Effector CD8-positive, alpha-beta T cell (primary cell): ENCODE data around the gene CMSS1.

Experiments used
- DNase-seq: peaks from one replicate; lab custom pipeline; 2025; lab: John Stamatoyannopoulos, UW
- total RNA-seq, 4 experiments: gene quantifications; one replicate each; lab custom pipeline; 2026; lab: John Stamatoyannopoulos, UW

Gene CMSS1
- 12.6 to 50.2 (median 14.5) reads per million in 4 experiments for total RNA-seq

DNA sequence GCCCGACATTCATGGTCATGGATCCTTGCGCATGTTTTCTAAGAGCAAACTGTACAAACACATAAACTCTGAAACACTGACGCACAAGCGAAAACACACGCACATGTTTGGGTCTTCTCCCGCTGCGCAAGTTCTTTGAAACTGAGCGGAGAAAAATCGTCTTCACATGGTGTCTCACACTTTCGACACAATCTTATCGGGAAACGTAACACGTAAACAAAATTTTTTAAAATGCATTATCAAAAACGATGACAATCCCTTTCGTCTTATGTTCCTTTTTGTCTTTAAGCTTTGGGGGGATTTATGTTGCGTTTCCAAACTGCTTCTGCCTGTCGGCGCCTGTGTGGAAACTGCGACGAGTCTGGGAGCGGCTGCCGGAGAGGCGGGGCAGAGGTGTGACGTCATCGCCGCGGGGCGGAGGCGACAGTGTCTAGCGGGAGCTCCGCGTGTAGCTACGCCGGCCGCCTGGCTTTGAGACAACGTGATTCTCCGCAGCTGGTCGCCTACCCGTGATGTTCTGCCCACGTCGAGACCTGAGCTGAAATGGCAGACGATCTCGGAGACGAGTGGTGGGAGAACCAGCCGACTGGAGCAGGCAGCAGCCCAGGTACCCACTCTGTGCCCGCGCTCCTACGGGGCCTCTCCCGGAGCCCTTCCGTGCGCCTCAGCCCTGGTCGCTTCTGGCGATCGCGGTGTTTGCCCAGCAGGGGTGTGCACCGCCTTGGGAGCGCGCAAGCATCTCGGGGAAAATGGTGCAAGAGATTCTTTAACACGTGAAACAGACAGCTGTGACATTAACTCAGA is at the start of gene CMSS1:
Gene CMSS1 (plus strand): TSS at position 426 of the 804 bp plus-strand sequence.
- peak; percentile 87 for DNase-seq

GRCh38 chr3:99768126-99768525 is 49.5 kb upstream of the CMSS1 start:
- no peak for DNase-seq

DNA sequence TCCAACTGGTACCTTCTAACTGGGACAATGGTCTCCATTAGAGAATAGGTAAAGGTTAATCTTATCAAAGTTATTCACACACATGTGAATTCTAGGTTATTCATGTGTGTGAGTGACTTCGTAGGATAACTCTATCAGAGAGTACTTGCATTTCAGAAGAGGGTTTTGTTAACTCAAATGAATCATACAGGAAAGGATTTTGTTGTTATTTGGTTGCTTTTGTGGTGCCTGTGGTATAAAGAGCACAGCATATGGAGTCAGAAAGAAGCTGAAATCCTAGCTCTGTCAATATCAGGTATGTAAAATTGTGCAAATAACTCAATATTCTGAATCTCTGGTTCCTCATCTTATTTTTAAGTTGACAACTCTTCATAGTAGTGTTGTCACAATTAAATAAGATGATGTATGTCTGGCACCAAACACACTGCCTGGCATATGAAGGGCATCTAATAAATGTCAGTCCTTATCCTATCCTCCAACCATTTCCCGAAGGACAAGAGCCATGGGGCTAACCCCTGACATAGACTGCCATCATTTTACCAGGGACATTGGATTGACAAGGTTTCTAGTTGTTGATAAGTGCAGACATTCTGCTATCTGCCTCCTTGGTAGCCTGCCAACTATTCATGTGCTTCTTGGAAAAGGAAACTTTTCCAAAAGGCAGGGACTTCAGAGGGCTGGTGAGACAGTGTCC is 48.7 kb upstream of the CMSS1 start:
- DNase-seq, result no peak

GRCh38 chr3:99772171-99772570 is 45.5 kb upstream of the CMSS1 start:
- no peak for DNase-seq

DNA sequence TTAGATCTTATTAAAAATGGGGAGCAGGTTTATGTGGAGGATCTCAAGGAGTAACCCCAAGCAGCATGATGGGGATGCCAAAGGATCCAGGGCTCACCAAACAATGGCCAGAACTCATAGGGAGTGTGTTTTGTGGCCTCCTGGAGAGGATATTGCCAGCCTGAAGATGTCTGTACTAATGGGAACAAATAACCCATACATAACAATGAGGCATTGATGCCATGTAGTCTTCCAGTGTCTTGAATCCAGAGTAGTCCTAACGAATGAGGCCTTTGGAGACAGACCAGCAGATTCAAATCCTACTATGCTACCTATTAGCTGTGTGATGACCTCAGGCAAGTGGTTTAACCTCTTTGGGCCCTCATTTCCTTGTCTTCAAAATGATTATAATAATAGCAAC is 45.0 kb upstream of the CMSS1 start:
- DNase-seq, result no peak

- no peak for DNase-seq
These were observed 43.2 kb upstream of the CMSS1 start for GRCh38 chr3:99774467-99774866.

DNA sequence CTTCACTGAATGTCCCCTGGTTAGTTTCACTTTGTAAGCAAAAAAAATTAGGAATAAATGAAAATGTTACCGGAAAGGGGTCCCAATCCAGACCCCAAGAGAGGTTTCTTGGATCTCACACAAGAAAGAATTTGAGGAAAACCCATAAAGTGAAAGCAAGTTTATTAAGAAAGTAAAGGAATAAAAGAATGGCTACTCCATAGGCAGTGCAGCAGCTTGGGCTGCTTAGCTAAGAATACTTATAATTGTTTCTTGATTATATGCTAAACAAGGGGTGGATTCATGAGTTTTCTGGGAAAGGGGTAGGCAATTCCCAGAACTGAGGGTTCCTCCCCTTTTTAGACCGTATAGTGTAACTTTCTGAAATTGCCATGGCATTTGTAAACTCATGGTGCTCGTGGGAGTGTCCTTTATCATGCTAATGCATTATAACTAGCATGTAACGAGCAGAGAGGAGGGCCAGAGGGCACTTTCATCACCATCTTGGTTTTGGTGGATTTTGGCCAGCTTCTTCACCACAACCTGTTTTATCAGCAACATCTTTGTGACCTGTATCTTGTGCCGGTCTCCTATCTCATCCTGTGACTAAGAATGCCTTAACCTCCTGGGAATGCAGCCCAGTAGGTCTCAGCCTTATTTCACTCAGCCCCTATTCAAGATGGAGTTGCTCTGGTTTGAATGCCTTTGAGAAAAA is 41.0 kb upstream of the CMSS1 start:
- DNase-seq, result no peak

GRCh38 chr3:99777210-99777549 is 40.5 kb upstream of the CMSS1 start:
- no peak for DNase-seq

- DNase-seq, result no peak
These were observed 40.0 kb upstream of the CMSS1 start for GRCh38 chr3:99777708-99778107.

- no peak for DNase-seq
These were observed 36.9 kb upstream of the CMSS1 start for GRCh38 chr3:99780749-99781148.

DNA sequence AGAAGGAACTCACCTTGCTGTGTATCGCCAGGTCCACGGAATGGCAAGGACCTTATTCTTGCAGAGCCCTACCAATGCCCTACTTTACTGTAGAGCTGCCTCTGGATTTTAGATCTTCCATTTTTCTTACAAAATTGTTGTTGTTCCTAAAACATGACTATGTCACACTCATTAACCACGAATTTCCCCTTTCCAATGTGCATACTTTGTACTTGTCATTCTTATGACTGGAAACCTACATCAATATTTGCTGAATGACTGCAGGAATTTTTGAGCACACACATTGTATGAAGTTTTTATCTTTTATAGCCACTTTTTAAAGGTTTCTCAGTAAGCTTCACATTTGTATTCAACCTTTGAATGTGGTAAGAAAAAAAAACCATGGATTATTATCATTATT is 35.9 kb upstream of the CMSS1 start:
- DNase-seq, result no peak

DNA sequence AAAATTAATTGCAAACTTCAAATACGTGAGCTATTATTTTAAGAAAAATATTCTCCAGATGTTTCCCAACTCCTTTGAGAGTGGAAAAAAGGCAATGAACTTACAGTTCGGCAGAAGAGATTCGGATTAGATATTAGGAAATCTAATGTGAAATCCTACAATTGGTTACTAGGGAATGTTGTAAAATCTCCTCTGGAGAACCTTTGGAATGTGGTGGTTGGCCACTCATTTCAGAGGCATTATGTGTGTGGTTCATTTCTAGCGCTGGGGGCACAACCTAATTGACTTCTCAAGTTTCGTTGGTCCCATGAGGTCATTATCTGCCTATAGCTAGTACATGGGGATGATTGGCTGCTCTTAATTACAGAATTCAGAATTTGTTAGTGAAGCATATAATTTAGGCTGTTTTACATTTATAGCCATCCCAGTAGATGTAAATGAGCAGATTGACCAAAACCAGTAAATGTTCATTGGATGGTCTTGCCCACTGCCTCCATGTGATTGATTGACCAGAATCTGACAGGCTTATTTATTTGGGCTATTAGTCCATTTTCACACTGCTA is 34.6 kb upstream of the CMSS1 start:
- DNase-seq, result no peak

GRCh38 chr3:99789011-99789721 is 28.5 kb upstream of the CMSS1 start:
- DNase-seq, result no peak

GRCh38 chr3:99794485-99794884 is 23.2 kb upstream of the CMSS1 start:
- no peak for DNase-seq

DNA sequence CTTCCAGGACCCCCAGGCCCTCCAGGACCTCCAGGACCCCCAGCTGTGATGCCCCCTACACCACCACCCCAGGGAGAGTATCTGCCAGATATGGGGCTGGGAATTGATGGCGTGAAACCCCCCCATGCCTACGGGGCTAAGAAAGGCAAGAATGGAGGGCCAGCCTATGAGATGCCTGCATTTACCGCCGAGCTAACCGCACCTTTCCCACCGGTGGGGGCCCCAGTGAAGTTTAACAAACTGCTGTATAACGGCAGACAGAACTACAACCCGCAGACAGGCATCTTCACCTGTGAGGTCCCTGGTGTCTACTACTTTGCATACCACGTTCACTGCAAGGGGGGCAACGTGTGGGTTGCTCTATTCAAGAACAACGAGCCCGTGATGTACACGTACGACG is 22.1 kb upstream of the CMSS1 start:
- no peak for DNase-seq

GRCh38 chr3:99799422-99799821 is 18.2 kb upstream of the CMSS1 start:
- DNase-seq, result no peak

- no peak for DNase-seq
These were observed 14.4 kb upstream of the CMSS1 start for GRCh38 chr3:99803297-99803696.

DNA sequence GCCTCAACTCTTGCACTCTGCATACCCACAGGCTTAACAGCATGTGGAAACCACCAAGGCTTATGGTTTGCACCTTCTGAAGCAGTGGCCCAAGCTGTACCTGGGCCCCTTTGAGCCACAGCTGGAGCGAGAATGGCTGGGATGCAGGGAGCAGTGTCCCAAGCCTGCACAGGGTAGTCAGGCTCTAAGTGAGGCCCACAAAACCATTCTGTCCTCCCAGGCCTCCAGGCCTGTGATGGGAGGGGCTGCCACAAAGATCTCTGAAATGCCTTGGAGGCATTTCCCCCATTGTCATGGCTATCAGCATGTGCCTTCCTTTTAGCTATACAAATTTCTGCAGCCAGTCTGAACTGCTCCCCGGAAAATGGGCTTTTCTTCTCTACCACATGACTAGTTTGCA is 12.5 kb upstream of the CMSS1 start:
- DNase-seq, result no peak

- DNase-seq, result no peak
These were observed 9.4 kb upstream of the CMSS1 start for GRCh38 chr3:99808163-99808794.

DNA sequence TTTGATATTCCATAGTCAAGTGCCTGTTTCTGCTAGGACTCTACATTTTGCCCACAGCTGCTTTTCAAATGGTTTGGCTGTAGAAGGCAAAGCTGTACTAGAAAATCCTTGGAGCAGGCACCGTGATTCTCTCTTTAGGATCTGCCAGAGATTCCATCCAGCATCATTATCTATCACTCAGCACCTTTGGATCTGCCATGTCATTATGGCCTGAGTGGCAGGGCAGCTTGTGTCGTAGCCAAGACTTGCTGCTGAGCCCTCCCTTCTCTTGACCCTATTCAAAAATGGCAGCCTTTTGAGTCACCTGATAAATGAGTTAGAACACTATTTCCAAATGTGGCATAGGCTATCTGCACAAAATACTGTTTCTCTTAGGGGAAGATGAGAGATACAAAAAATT is 8.1 kb upstream of the CMSS1 start:
- no peak for DNase-seq

GRCh38 chr3:99810403-99810802 is 7.3 kb upstream of the CMSS1 start:
- DNase-seq, result no peak
